SK-N-SH (cell line): ENCODE measurements around the gene ATF6B. TPM values are rescaled to one million over a fixed set of nuclear protein-coding genes. Genes with fewer than 3 reads are reported as not detected.

Source experiments
- CTCF ChIA-PET: fragments of 300-600, 350-600 bp; formaldehyde crosslinking; extraction: SDS; loops from one replicate; lab custom pipeline; 2021; lab: Yijun Ruan, JAX
- POLR2A ChIA-PET: fragments of 350-600 bp; sonication (Branson Sonifier 250); formaldehyde crosslinking; extraction: SDS; loops from one replicate; lab custom pipeline; 2020; ENCODE audit warnings: antibody characterized with exemption, inconsistent platforms; lab: Yijun Ruan, JAX
- DNase-seq: peaks from one replicate; pipeline ENCODE4 v3.0.0; 2012
- H2AFZ ChIP-seq: fragments of 200-600 bp; sonication (generic); 2 replicates; pipeline ENCODE4 v1.8.1; 2016; ENCODE audit warnings: antibody characterized with exemption, mild to moderate bottlenecking, low read depth
- H3F3A ChIP-seq: fragments of 200-600 bp; sonication (generic); replicated peaks from 2 replicates; pipeline ENCODE3; 2016; ENCODE audit warnings: antibody characterized with exemption, mild to moderate bottlenecking; ENCODE audit not compliant: insufficient read depth
- H3K27ac ChIP-seq, 2 experiments: fragments of 200-500 bp in 1 of 2; fragments of 200-600 bp in 1 of 2; sonication (Bioruptor generic) in 1 of 2; sonication (generic), shearing (Covaris generic) in 1 of 2; 2 replicates each; pipeline versions ENCODE4 v1.5.1 to v1.6.1; 2014 to 2016; ENCODE audit warnings: low read depth in 2 of 2, inconsistent platforms in 1 of 2, low read length in 1 of 2, mild to moderate bottlenecking in 1 of 2, mixed read lengths in 1 of 2
- H3K27me3 ChIP-seq: fragments of 200-600 bp; sonication (generic), shearing (Covaris generic); 2 replicates; pipeline ENCODE4 v1.6.1; 2016; ENCODE audit warnings: mixed run types; ENCODE audit not compliant: insufficient read depth
- H3K36me3 ChIP-seq, 2 experiments: fragments of 200-500 bp in 1 of 2; fragments of 200-600 bp in 1 of 2; sonication (Bioruptor generic) in 1 of 2; sonication (generic) in 1 of 2; replicated peaks in 1 of 2; 2 replicates each; pipeline versions ENCODE3 to v1.5.1; 2014 to 2016; ENCODE audit warnings: low read length in 1 of 2, mild to moderate bottlenecking in 1 of 2; ENCODE audit not compliant: insufficient read depth in 2 of 2, control insufficient read depth in 1 of 2
- H3K4me1 ChIP-seq, 2 experiments: fragments of 200-500 bp in 1 of 2; fragments of 200-600 bp in 1 of 2; sonication (Bioruptor generic) in 1 of 2; sonication (generic), shearing (Covaris generic) in 1 of 2; 2 replicates each; pipeline versions ENCODE4 v1.5.1 to v1.6.1; 2014 to 2016; ENCODE audit warnings: low read depth in 1 of 2, low read length in 1 of 2, mixed run types in 1 of 2; ENCODE audit not compliant: insufficient read depth in 2 of 2, control insufficient read depth in 1 of 2
- H3K4me2 ChIP-seq: fragments of 200-600 bp; sonication (generic), shearing (Covaris generic); 2 replicates; pipeline ENCODE4 v1.6.1; 2017; ENCODE audit warnings: mixed run types
- H3K4me3 ChIP-seq, 2 experiments: fragments of 200-500 bp in 1 of 2; fragments of 200-600 bp in 1 of 2; sonication (Bioruptor generic) in 1 of 2; sonication (generic), shearing (Covaris generic) in 1 of 2; 2 replicates each; pipeline versions ENCODE4 v1.5.1 to v1.8.1; 2014 to 2016; ENCODE audit warnings: low read depth in 2 of 2, inconsistent platforms in 1 of 2, low read length in 1 of 2, mild to moderate bottlenecking in 1 of 2, mixed read lengths in 1 of 2, moderate library complexity in 1 of 2
- H3K79me2 ChIP-seq: fragments of 200-600 bp; sonication (generic); 2 replicates; pipeline ENCODE4 v1.8.1; 2017; ENCODE audit warnings: mild to moderate bottlenecking; ENCODE audit not compliant: insufficient read depth
- H3K9ac ChIP-seq: fragments of 200-600 bp; sonication (generic); 2 replicates; pipeline ENCODE4 v1.6.1; 2017; ENCODE audit warnings: mixed run types
- H3K9me2 ChIP-seq: fragments of 200-600 bp; sonication (generic); 2 replicates; pipeline ENCODE4 v1.6.1; 2017; ENCODE audit warnings: mixed run types
- H3K9me3 ChIP-seq: fragments of 200-600 bp; sonication (generic); 2 replicates; pipeline ENCODE4 v1.6.1; 2017; ENCODE audit warnings: mixed run types, mild to moderate bottlenecking, moderate library complexity
- H4K20me1 ChIP-seq: fragments of 200-600 bp; sonication (generic); 2 replicates; pipeline ENCODE4 v1.6.1; 2017; ENCODE audit warnings: mild to moderate bottlenecking, mixed run types; ENCODE audit not compliant: insufficient read depth
- ELF1 ChIP-seq: IDR thresholded peaks from 2 replicates; pipeline ENCODE4 v1.4.0; 2012
- EP300 ChIP-seq, 2 experiments: IDR thresholded peaks; 2 replicates each; pipeline versions ENCODE4 v1.4.0 to v1.6.1; 2012; ENCODE audit warnings: borderline replicate concordance in 1 of 2, low read depth in 1 of 2, low read length in 1 of 2
- FOSL2 ChIP-seq: IDR thresholded peaks from 2 replicates; pipeline ENCODE4 v1.4.0; 2012; ENCODE audit warnings: low read depth, mild to moderate bottlenecking, moderate library complexity, borderline replicate concordance
- FOXJ3 ChIP-seq: sonication (generic); formaldehyde crosslinking; IDR thresholded peaks from 2 replicates; pipeline ENCODE4 v1.5.1; 2020; ENCODE audit warnings: mild to moderate bottlenecking, missing genetic modification reagents
- MEF2A ChIP-seq: IDR thresholded peaks from 2 replicates; pipeline ENCODE4 v1.4.0; 2012; ENCODE audit warnings: low read depth, borderline replicate concordance
- MXI1 ChIP-seq: IDR thresholded peaks from 2 replicates; pipeline ENCODE4 v1.6.1; 2012; ENCODE audit warnings: mild to moderate bottlenecking, low read depth, low read length, improper control_type of control experiment
- RAD21 ChIP-seq: IDR thresholded peaks from 2 replicates; pipeline ENCODE4 v1.6.1; 2012; ENCODE audit warnings: mild to moderate bottlenecking, low read length
- RCOR1 ChIP-seq: fragments of 150-350 bp; IDR thresholded peaks from 2 replicates; pipeline ENCODE4 v1.6.1; 2017; ENCODE audit warnings: antibody characterized with exemption, low read length
- RFX5 ChIP-seq: IDR thresholded peaks from 2 replicates; pipeline ENCODE4 v1.6.1; 2012; ENCODE audit warnings: mild to moderate bottlenecking, improper control_type of control experiment, low read length
- SIN3A ChIP-seq: IDR thresholded peaks from 2 replicates; pipeline ENCODE4 v1.6.1; 2012; ENCODE audit warnings: low read depth, mild to moderate bottlenecking, low read length, moderate library complexity, borderline replicate concordance
- SMC3 ChIP-seq: IDR thresholded peaks from 2 replicates; pipeline ENCODE4 v1.6.1; 2012; ENCODE audit warnings: low read depth, low read length, improper control_type of control experiment
- TAF1 ChIP-seq: IDR thresholded peaks from 2 replicates; pipeline ENCODE4 v1.6.1; 2012; ENCODE audit warnings: low read depth, mild to moderate bottlenecking, low read length, moderate library complexity, borderline replicate concordance
- WGBS: methylation state at CpG from one replicate; pipeline ENCODE4 v1.1.6; 2017; ENCODE audit warnings: low lambda C conversion rate; 5-methylcytosine and 5-hydroxymethylcytosine counted together
- polyA plus RNA-seq, 3 experiments: library from polyadenylated mRNA; depleted of rRNA; stranded (reverse); fragments of >200 nt; gene quantifications; 2 replicates each; pipeline ENCODE4 v1.2.3, GENCODE V29; 2012
- TF ChIP-seq, protein P1 (sequence below): IDR thresholded peaks from 2 replicates; pipeline ENCODE4 v1.4.0; 2012; ENCODE audit warnings: low read depth
- TF ChIP-seq, protein P2 (sequence below): fragments of 200-600 bp; sonication (generic); IDR thresholded peaks from 2 replicates; pipeline ENCODE4 v1.6.1; 2017; ENCODE audit warnings: antibody characterized with exemption, mild to moderate bottlenecking, moderate library complexity
- TF ChIP-seq, protein P3 (sequence below): IDR thresholded peaks from 2 replicates; pipeline ENCODE4 v1.4.0; 2012; ENCODE audit warnings: low read depth, borderline replicate concordance
- TF ChIP-seq, protein P4 (sequence below): fragments of 150-350 bp; IDR thresholded peaks from 2 replicates; pipeline ENCODE4 v1.6.1; 2016; ENCODE audit warnings: mild to moderate bottlenecking, low read depth, low read length

ATF6B gene
- polyA plus RNA-seq, 1 of the 3 experiments (the other 2 are of a cell fraction), result 61.3 TPM

DNA sequence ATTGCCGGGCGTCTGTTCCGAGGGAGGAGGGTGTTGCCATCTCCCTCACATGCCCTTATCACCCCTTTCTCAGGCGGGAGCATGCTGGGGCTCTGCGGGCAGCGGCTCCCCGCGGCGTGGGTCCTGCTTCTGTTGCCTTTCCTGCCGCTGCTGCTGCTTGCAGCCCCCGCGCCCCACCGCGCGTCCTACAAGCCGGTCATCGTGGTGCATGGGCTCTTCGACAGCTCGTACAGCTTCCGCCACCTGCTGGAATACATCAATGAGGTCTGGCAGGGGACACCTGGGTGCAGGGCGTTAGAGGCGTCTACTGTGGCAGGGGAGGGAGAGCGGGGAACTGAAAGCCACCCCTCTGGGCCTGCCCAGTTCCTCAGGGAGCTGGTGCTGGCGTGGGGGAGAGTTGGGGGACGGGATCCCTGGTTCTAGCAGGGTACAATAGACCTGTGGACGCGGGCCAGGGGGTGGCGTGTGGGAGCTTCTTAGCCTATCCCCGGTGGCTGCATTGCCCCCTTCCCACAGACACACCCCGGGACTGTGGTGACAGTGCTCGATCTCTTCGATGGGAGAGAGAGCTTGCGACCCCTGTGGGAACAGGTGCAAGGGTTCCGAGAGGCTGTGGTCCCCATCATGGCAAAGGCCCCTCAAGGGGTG lies 26.6 kb upstream of the ATF6B start:
- TF ChIP-seq SIN3A, result 0 out of 2 replicates have a peak, but pooled peaks have one; percentile 39
- peak; percentile 75 for TF ChIP-seq RAD21
- TF ChIP-seq MXI1, result peak; percentile 62
- TF ChIP-seq RFX5, result no peak
- peak; percentile 60; the same call in 1 of the 2 replicates for TF ChIP-seq SMC3
- TF ChIP-seq, protein P1, sequence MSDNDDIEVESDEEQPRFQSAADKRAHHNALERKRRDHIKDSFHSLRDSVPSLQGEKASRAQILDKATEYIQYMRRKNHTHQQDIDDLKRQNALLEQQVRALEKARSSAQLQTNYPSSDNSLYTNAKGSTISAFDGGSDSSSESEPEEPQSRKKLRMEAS, result peak; percentile 62
- no peak for TF ChIP-seq TAF1
- TF ChIP-seq, protein P2, sequence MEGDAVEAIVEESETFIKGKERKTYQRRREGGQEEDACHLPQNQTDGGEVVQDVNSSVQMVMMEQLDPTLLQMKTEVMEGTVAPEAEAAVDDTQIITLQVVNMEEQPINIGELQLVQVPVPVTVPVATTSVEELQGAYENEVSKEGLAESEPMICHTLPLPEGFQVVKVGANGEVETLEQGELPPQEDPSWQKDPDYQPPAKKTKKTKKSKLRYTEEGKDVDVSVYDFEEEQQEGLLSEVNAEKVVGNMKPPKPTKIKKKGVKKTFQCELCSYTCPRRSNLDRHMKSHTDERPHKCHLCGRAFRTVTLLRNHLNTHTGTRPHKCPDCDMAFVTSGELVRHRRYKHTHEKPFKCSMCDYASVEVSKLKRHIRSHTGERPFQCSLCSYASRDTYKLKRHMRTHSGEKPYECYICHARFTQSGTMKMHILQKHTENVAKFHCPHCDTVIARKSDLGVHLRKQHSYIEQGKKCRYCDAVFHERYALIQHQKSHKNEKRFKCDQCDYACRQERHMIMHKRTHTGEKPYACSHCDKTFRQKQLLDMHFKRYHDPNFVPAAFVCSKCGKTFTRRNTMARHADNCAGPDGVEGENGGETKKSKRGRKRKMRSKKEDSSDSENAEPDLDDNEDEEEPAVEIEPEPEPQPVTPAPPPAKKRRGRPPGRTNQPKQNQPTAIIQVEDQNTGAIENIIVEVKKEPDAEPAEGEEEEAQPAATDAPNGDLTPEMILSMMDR, result peak; percentile 61
- no peak for TF ChIP-seq FOXJ3 (CRISPR knock-in tag)
- Histone ChIP-seq H3K9me3 (no peaks in the 10 kb centered on the region), H3K4me2 (peak overlapping the region; percentile 94), H4K20me1 (no peaks in the 10 kb centered on the region), H3K4me3 (peak overlapping the region; percentile 75 to 81), H3K4me1 (peaks cover 13 to 31% of the 10 kb centered on the region in 2 experiments; a peak in 3 of 4 replicates), H3K79me2 (peaks cover 19% of the 10 kb centered on the region), H2AFZ (peak overlapping the region; percentile 87), H3K36me3 (peaks cover 16 to 22% of the 10 kb centered on the region in 2 experiments), H3K27me3 (no peaks in the 10 kb centered on the region), H3F3A (peaks cover 4% of the 10 kb centered on the region), H3K9me2 (no peaks in the 10 kb centered on the region), H3K9ac (peak overlapping the region; percentile 84), H3K27ac (peak overlapping the region; percentile 86 to 95)
- peak; percentile 81 for DNase-seq
- CTCF ChIA-PET, result interaction anchor here (0.6 to 1.3 kb wide), 15 partner anchors 10 to 108 kb away, joined by 3 to 30 read pairs (median 4); partner anchors contain the start of genes EGFL8 and FKBPL
- 6% methylated on average over 8 of the region's 34 CpGs for WGBS
- POLR2A ChIA-PET, result interaction anchor here (1.2 kb wide), 1 partner anchor 41 kb away, joined by 5 read pairs; no protein-coding TSS in a partner anchor

DNA sequence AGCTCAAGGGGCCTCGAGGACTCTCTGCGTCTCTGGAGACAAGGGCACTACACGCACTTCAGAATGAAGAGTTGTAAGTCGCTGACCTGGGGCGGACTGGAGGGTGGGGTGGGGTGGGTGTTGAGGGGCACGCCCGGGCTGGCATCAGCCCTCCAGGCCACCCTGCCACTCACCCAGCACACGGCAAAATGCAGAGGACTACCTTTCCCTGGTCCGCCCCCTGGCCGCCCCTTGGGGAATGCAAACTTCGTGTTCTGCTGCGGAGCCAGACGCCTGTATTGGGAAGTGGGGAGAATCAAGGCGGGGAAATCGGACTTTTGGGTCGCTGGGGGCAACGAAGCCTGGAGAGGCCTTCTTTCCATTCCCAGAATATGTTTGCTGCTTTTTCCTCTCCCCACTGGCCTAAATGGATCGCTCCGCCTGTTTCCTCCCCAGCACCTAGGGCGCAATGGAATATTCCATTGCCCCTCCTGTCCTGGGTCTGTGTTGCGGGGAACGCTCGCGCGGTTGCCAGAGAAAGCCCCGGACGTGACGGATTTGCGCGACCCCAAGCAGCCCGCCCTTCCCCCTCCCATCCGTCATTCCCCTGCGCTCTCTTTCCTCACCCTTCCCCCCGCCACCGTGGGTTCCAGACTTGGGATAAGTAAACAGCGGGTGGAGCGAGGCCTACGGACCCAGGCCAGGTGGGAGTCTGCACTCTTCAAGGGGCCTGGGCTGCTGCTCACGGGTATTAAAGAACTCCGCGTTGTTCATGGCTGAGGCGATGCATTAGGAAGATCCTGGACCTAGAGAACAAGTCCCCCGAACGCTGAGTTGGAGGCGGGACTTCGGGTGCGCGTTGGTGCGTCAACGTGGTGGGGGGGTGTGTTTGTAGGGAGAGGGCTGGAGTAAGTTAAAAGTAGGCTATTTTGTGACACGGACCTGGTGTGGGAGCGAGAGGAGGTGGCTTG lies 25.8 kb upstream of the ATF6B start, which contains the start of gene PPT2:
Gene PPT2 (plus strand): TSS at position 578 of the 950 bp plus-strand sequence. CDS start 454 bp downstream, outside the sequence.
- Histone ChIP-seq H4K20me1 (no peaks in the 10 kb centered on the region), H3K9me2 (no peaks in the 10 kb centered on the region), H3K4me2 (peak within 1 kb of the TSS; percentile 94), H3K36me3 (peaks cover 14 to 22% of the 10 kb centered on the region in 2 experiments), H3K4me1 (peaks cover 13 to 31% of the 10 kb centered on the region in 2 experiments; a peak in 3 of 4 replicates), H3F3A (peaks cover 4% of the 10 kb centered on the region), H3K9ac (peak within 1 kb of the TSS; percentile 84), H3K79me2 (peaks cover 19% of the 10 kb centered on the region), H3K4me3 (peak within 1 kb of the TSS; percentile 75 to 81), H2AFZ (peak within 1 kb of the TSS; percentile 87), H3K27ac (peak within 1 kb of the TSS; percentile 86 to 95), H3K9me3 (no peaks in the 10 kb centered on the region), H3K27me3 (no peaks in the 10 kb centered on the region)
- under 1% methylated on average over 42 of the region's 52 CpGs for WGBS
- peak; percentile 95 for DNase-seq
- ChIA-PET CTCF (interaction anchor here (0.6 to 1.3 kb wide), 12 partner anchors 9 to 108 kb away, joined by 3 to 30 read pairs (median 4); partner anchors contain the start of gene EGFL8), POLR2A (interaction anchor here (0.6 to 1.2 kb wide), 2 partner anchors 24 to 42 kb away, joined by 3 to 5 read pairs; partner anchors contain the start of gene FKBPL)
- TF ChIP-seq FOSL2 (no peak), MEF2A (no peak), ELF1 (0 out of 2 replicates have a peak, but pooled peaks have one; percentile 26), EP300 (IDR thresholded peaks at IDR 0.05; ENCODE audit: borderline replicate concordance in 1 of 2, low read depth in 1 of 2, low read length in 1 of 2) (peak in 1 of 2 experiments; percentile 40; a peak in 2 of 4 replicates), RCOR1 (no peak), SIN3A (peak; percentile 91), TAF1 (peak; percentile 44)
- TF ChIP-seq, protein P1, result peak; percentile 69
- TF ChIP-seq, protein P3, sequence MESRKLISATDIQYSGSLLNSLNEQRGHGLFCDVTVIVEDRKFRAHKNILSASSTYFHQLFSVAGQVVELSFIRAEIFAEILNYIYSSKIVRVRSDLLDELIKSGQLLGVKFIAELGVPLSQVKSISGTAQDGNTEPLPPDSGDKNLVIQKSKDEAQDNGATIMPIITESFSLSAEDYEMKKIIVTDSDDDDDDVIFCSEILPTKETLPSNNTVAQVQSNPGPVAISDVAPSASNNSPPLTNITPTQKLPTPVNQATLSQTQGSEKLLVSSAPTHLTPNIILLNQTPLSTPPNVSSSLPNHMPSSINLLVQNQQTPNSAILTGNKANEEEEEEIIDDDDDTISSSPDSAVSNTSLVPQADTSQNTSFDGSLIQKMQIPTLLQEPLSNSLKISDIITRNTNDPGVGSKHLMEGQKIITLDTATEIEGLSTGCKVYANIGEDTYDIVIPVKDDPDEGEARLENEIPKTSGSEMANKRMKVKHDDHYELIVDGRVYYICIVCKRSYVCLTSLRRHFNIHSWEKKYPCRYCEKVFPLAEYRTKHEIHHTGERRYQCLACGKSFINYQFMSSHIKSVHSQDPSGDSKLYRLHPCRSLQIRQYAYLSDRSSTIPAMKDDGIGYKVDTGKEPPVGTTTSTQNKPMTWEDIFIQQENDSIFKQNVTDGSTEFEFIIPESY, result peak; percentile 75; the same call in 1 of the 2 replicates
- TF ChIP-seq, protein P4, sequence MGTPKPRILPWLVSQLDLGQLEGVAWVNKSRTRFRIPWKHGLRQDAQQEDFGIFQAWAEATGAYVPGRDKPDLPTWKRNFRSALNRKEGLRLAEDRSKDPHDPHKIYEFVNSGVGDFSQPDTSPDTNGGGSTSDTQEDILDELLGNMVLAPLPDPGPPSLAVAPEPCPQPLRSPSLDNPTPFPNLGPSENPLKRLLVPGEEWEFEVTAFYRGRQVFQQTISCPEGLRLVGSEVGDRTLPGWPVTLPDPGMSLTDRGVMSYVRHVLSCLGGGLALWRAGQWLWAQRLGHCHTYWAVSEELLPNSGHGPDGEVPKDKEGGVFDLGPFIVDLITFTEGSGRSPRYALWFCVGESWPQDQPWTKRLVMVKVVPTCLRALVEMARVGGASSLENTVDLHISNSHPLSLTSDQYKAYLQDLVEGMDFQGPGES, result no peak
